HG03439 (cell line): ENCODE results near the gene PLPPR5.

Experiments
- ATAC-seq: cut with Tn5 transposase; IDR thresholded peaks from one replicate; pipeline ENCODE4 v1.9.1; 2021; ENCODE audit warnings: mild to moderate bottlenecking, moderate library complexity; ENCODE audit not compliant: unreplicated experiment

PLPPR5 gene

GRCh38 chr1:98860329-98860728 is 144.3 kb downstream of the PLPPR5 start:
- ATAC-seq, result no peak

GRCh38 chr1:98854137-98854536 is 150.5 kb downstream of the PLPPR5 start:
- ATAC-seq, result no peak

- no peak for ATAC-seq
Measured at GRCh38 chr1:98849969-98850636, 154.6 kb downstream of the PLPPR5 start.

- ATAC-seq, result no peak
Measured at GRCh38 chr1:98842241-98842640, 162.4 kb downstream of the PLPPR5 start.
